GM23248 (cell line): ENCODE results near the gene SV2A. TPM values are rescaled to one million over a fixed set of nuclear protein-coding genes. Genes with fewer than 3 reads are reported as not detected.
"Not testable (repeated sequence)": the region's sequence is repeated elsewhere in the genome, so short reads cannot be mapped to it uniquely, and the experiment has no call there.

ENCODE experiments used
- DNase-seq: peaks from one replicate; pipeline ENCODE4 v3.0.0-alpha.2; 2015
- H2AFZ ChIP-seq: fragments of 200-600 bp; sonication (generic); 2 replicates; pipeline ENCODE4 v1.6.1; 2016; ENCODE audit warnings: antibody characterized with exemption
- H3F3A ChIP-seq: fragments of 200-600 bp; sonication (generic); 2 replicates; pipeline ENCODE4 v1.6.1; 2016; ENCODE audit warnings: mild to moderate bottlenecking, antibody characterized with exemption, mixed run types; ENCODE audit not compliant: insufficient read depth
- H3K27ac ChIP-seq: fragments of 200-600 bp; sonication (generic); 2 replicates; pipeline ENCODE4 v1.5.1; 2016; ENCODE audit warnings: mild to moderate bottlenecking
- H3K27me3 ChIP-seq: fragments of 200-600 bp; sonication (generic); replicated peaks from 2 replicates; pipeline ENCODE4 v1.6.1; 2016; ENCODE audit warnings: mild to moderate bottlenecking; ENCODE audit not compliant: insufficient read depth
- H3K36me3 ChIP-seq: fragments of 200-600 bp; sonication (generic); 2 replicates; pipeline ENCODE4 v1.6.1; 2016; ENCODE audit warnings: low read depth, mild to moderate bottlenecking
- H3K4me1 ChIP-seq: fragments of 200-600 bp; sonication (generic); 2 replicates; pipeline ENCODE4 v1.6.1; 2016; ENCODE audit warnings: mild to moderate bottlenecking; ENCODE audit not compliant: insufficient read depth
- H3K4me2 ChIP-seq: fragments of 200-600 bp; sonication (generic); one replicate; pipeline ENCODE4 v1.6.1; 2016; ENCODE audit warnings: mild to moderate bottlenecking; ENCODE audit not compliant: unreplicated experiment
- H3K4me3 ChIP-seq: fragments of 200-600 bp; sonication (generic); 2 replicates; pipeline ENCODE4 v1.5.1; 2016; ENCODE audit warnings: mild to moderate bottlenecking
- H3K79me2 ChIP-seq: fragments of 200-600 bp; sonication (generic); 2 replicates; pipeline ENCODE4 v1.6.1; 2016; ENCODE audit warnings: mild to moderate bottlenecking; ENCODE audit not compliant: insufficient read depth
- H3K9ac ChIP-seq: fragments of 200-600 bp; sonication (generic); 2 replicates; pipeline ENCODE4 v1.6.1; 2016; ENCODE audit warnings: mild to moderate bottlenecking
- H3K9me2 ChIP-seq: fragments of 200-600 bp; sonication (generic); 2 replicates; pipeline ENCODE4 v1.6.1; 2016; ENCODE audit warnings: mixed run types, mild to moderate bottlenecking, moderate library complexity; ENCODE audit not compliant: insufficient read depth
- H3K9me3 ChIP-seq: fragments of 200-600 bp; sonication (generic); one replicate; pipeline ENCODE4 v1.6.1; 2017; ENCODE audit warnings: low read depth
- H4K20me1 ChIP-seq: fragments of 200-600 bp; sonication (generic); 2 replicates; pipeline ENCODE4 v1.6.0; 2016; ENCODE audit not compliant: insufficient read depth
- EZH2 ChIP-seq: fragments of 200-600 bp; sonication (generic); IDR thresholded peaks from 2 replicates; pipeline ENCODE4 v1.6.1; 2018; ENCODE audit warnings: antibody characterized with exemption, mild to moderate bottlenecking; ENCODE audit not compliant: insufficient read depth, poor library complexity, severe bottlenecking
- EZH2phosphoT487 ChIP-seq: fragments of 200-600 bp; sonication (generic); IDR thresholded peaks from 2 replicates; pipeline ENCODE4 v1.6.1; 2018; ENCODE audit warnings: antibody characterized with exemption, moderate library complexity, mild to moderate bottlenecking, low read depth; ENCODE audit not compliant: insufficient read depth
- WGBS, 2 experiments: methylation state at CpG; one replicate each; pipeline ENCODE4 v1.1.6; 2015 to 2017; ENCODE audit warnings: low lambda C conversion rate in 2 of 2, low coverage in 1 of 2; ENCODE audit errors: missing lambda C conversion rate in 2 of 2; 5-methylcytosine and 5-hydroxymethylcytosine counted together
- in situ Hi-C: fragments of 300-500 bp; cut with MboI; formaldehyde crosslinking; loops from 2 replicates; pipeline ENCODE4 v1.15.0; 2020
- polyA plus RNA-seq: library from polyadenylated mRNA; unstranded; fragments of >200 nt; fragmentation: Nextera tagmentation; extraction: Ambion mirVana; gene quantifications from 2 replicates; pipeline ENCODE4 v1.2.1, GENCODE V29; 2016
- total RNA-seq: library from RNA; depleted of rRNA; stranded (reverse); fragments of >200 nt; shearing (Covaris generic); gene quantifications from 2 replicates; pipeline ENCODE4 v1.2.3, GENCODE V29; 2014

The SV2A gene
- total and polyA plus RNA-seq, 2 experiments from 2014 or later: 0.36 to 1.1 TPM

DNA sequence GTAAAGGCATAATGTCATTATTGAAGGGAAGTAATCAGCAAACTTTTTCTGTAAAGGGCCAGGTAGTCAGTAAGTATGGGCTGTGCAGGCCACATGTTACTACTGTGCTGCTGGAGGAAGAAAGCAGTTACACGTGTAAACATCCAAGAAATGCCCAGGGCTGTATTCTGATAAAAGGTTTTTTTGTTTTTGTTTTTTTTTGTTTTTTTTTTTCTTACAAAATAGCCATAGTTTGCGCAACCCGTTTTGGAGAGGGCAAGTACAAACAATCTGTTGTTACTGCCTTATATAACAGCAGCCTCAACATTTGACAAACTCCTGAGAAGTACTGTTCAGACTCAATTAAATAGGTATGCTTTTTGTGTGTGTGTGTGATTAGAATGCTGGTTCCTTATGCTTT is 45.7 kb upstream of the SV2A start:
- Histone ChIP-seq H3K36me3 (peaks cover 54% of the 10 kb centered on the region), H2AFZ (no peak overlapping the region), H3K27me3 (no peaks in the 10 kb centered on the region), H3K9me3 (no peaks in the 10 kb centered on the region), H3F3A (peaks cover 25% of the 10 kb centered on the region), H3K4me3 (no peak overlapping the region), H3K27ac (peak overlapping the region; percentile 29), H3K9ac (0 out of 2 replicates have a peak overlapping the region, but pooled peaks have one; percentile 7), H3K9me2 (no peaks in the 10 kb centered on the region), H3K4me2 (no peak overlapping the region), H4K20me1 (no peaks in the 10 kb centered on the region), H3K4me1 (0 out of 2 replicates have a peak, but pooled peaks cover 3% of the 10 kb centered on the region), H3K79me2 (peaks cover 52% of the 10 kb centered on the region)
- peak; percentile 43 for DNase-seq
- no peak for TF ChIP-seq EZH2
- TF ChIP-seq EZH2phosphoT487: no peak
- WGBS, 2 experiments: 40 to 52% methylated on average over 3 of the region's 3 CpGs
- in situ Hi-C loops: loop anchor here (10.0 kb wide), 2 partner anchors 91 to 211 kb away; no protein-coding TSS in a partner anchor

DNA sequence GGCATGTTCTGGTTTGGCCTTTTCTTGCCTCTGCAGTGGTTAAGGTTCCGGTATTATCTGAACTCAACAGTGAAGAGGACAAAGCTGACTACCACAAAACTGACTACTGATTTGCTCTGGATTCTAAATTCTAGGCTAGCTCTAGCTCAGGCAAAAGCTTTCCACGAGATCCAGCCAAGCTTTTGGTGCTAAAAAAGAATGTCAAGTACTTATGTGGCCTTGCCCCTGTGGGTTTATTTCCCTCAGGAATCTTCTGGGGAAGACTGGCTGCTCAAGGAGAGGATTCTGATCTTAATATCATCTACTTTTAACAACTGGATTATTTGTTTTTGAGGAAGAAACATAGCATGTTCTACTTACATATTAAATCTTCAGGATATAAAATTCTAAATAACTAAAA is 45.1 kb upstream of the SV2A start:
- DNase-seq: no peak
- Histone ChIP-seq H3K79me2 (peaks cover 46% of the 10 kb centered on the region), H3K9ac (0 out of 2 replicates have a peak overlapping the region, but pooled peaks have one; percentile 7), H3K27me3 (no peaks in the 10 kb centered on the region), H3K9me3 (no peaks in the 10 kb centered on the region), H4K20me1 (no peaks in the 10 kb centered on the region), H3K9me2 (no peaks in the 10 kb centered on the region), H3K36me3 (peaks cover 54% of the 10 kb centered on the region), H3K27ac (peak overlapping the region; percentile 29), H3K4me2 (no peak overlapping the region), H3K4me3 (no peak overlapping the region), H2AFZ (no peak overlapping the region), H3K4me1 (0 out of 2 replicates have a peak, but pooled peaks cover 3% of the 10 kb centered on the region), H3F3A (peaks cover 25% of the 10 kb centered on the region)
- in situ Hi-C loops: loop anchor here (10.0 kb wide), 2 partner anchors 92 to 212 kb away; no protein-coding TSS in a partner anchor
- 65 to 76% methylated on average over 2 of the region's 2 CpGs for WGBS, 2 experiments
- no peak for TF ChIP-seq EZH2phosphoT487
- no peak for TF ChIP-seq EZH2

DNA sequence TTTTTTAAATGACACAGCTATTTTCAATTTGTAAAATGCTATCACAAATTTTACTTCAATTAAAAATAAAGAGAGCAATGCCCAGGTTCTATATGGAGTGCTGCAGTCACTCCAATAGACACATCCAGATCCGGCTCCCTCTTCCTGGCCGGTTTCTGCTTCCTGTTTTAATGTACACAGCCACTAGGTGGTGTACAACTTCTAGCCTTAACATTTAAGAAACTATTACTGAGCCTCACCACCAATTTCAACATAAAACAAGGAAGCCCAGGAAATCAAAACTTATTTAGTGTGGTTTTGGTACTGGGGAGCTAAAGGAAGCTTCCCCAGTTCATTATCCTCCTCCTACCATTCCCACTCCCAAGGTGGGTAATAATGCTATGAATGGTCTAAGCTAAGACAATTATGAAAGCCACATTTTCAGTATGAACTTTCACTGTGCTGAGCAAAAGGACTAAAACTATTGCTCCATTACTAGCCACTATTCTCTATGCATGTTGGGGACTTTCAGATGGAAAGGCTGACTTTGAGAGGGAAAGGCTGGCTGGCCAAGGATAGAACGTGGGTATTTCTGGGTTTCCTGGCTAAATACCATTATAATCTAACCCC is 44.5 kb upstream of the SV2A start:
- Histone ChIP-seq H2AFZ (no peak overlapping the region), H3K79me2 (peaks cover 40% of the 10 kb centered on the region), H3K36me3 (peaks cover 54% of the 10 kb centered on the region), H3K9me3 (no peaks in the 10 kb centered on the region), H3F3A (peaks cover 25% of the 10 kb centered on the region), H3K27ac (peak overlapping the region; percentile 29), H3K27me3 (no peaks in the 10 kb centered on the region), H3K4me1 (0 out of 2 replicates have a peak, but pooled peaks cover 3% of the 10 kb centered on the region), H4K20me1 (no peaks in the 10 kb centered on the region), H3K4me2 (no peak overlapping the region), H3K4me3 (no peak overlapping the region), H3K9ac (no peak overlapping the region), H3K9me2 (no peaks in the 10 kb centered on the region)
- no peak for TF ChIP-seq EZH2
- TF ChIP-seq EZH2phosphoT487: no peak
- 17 to 23% methylated on average over 3 of the region's 3 CpGs for WGBS, 2 experiments
- in situ Hi-C loops: loop anchor here (10.0 kb wide), 2 partner anchors 93 to 213 kb away; no protein-coding TSS in a partner anchor
- peak; percentile 83 for DNase-seq

DNA sequence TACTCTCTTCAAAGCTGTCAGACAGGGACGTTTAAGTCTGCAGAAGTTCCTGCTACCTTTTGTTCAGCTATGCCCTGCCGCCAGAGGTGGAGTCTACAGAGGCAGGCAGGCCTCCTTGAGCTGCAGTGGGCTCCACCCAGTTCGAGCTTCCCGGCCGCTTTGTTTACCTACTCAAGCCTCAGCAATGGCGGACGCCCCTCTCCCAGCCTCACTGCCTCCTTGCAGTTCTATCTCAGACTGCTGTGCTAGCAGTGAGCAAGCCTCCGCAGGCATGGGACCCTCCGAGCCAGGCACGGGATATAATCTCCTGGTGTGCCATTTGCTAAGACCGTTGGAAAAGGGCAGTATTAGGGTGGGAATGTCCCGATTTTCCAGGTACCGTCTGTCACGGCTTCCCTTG is 39.9 kb upstream of the SV2A start:
- H3K36me3 ChIP-seq: peaks cover 33% of the 10 kb centered on the region; the same call in 1 of the 2 replicates
- DNase-seq, H3K27me3 ChIP-seq, H4K20me1 ChIP-seq, H3F3A ChIP-seq, in situ Hi-C loops, H3K9ac ChIP-seq, H3K4me2 ChIP-seq, H2AFZ ChIP-seq, H3K9me3 ChIP-seq, H3K4me1 ChIP-seq, H3K9me2 ChIP-seq, H3K27ac ChIP-seq, H3K4me3 ChIP-seq: not testable (repeated sequence)
- 99 to 100% methylated on average over 11 to 13 of the region's 14 CpGs for WGBS, 2 experiments
- H3K79me2 ChIP-seq: peaks cover 23% of the 10 kb centered on the region

DNA sequence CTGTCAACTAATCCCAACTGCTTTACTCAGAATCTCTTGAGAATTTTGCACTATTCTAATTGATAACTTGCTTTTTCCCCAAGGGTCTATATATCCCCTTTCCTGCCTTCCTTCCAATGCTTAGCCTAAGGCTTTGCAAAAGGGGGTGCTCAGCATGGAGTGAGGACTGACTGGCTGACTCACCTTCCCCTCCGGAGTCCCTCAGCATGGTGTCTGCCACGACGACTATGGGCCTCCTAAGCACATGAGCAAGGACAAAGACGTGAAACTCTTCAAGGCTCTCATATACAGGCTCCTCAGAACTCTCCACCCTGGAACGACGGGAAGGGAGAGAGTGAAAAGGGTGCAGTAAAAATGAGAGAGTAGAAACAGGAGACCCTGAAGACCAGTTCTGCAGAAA is 32.3 kb upstream of the SV2A start:
- Histone ChIP-seq H2AFZ (no peak overlapping the region), H3K79me2 (peaks cover 8% of the 10 kb centered on the region; the same call in 1 of the 2 replicates), H3K9me3 (no peaks in the 10 kb centered on the region), H3K4me3 (no peak overlapping the region), H3K9me2 (no peaks in the 10 kb centered on the region), H3F3A (no peaks in the 10 kb centered on the region), H3K4me2 (no peak overlapping the region), H3K27me3 (no peaks in the 10 kb centered on the region), H3K4me1 (no peaks in the 10 kb centered on the region), H3K27ac (no peak overlapping the region), H3K36me3 (peaks cover 34% of the 10 kb centered on the region; the same call in 1 of the 2 replicates), H3K9ac (no peak overlapping the region), H4K20me1 (no peaks in the 10 kb centered on the region)
- TF ChIP-seq EZH2 (no peak), EZH2phosphoT487 (no peak)
- in situ Hi-C loops: no loop called here
- 72 to 77% methylated on average over 6 of the region's 6 CpGs for WGBS, 2 experiments
- no peak for DNase-seq
